SK-N-SH treated with all-trans-retinoic acid at 6 μM for 48 hours (cell line): ENCODE measurements around the gene GID8.

Source experiments
- ATAC-seq: fragments of 200-7000 bp; cut with Tn5 transposase; 3 replicates; pipeline ENCODE4 v1.9.1; 2020; ENCODE audit warnings: mild to moderate bottlenecking, moderate library complexity
- ARNTL ChIP-seq: fragments of 450-650 bp; formaldehyde crosslinking; IDR thresholded peaks from 2 replicates; pipeline ENCODE4 v1.5.0; 2020; ENCODE audit warnings: low read depth, mild to moderate bottlenecking, moderate library complexity, borderline replicate concordance
- BACH2 ChIP-seq: fragments of 250-450 bp; sonication (Bioruptor Pico); IDR thresholded peaks from 2 replicates; pipeline ENCODE4 v1.9.0; 2021; ENCODE audit warnings: mild to moderate bottlenecking, borderline replicate concordance
- CREB5 ChIP-seq: fragments of 250-450 bp; sonication (Bioruptor Pico); IDR thresholded peaks from 2 replicates; pipeline ENCODE4 v1.5.1; 2020; ENCODE audit warnings: low read depth, mild to moderate bottlenecking, moderate library complexity
- CSDC2 ChIP-seq: fragments of 250-450 bp; sonication (Bioruptor Pico); IDR thresholded peaks from 2 replicates; pipeline ENCODE4 v1.5.0; 2020; ENCODE audit warnings: mild to moderate bottlenecking, moderate library complexity
- ESRRG ChIP-seq: fragments of 250-450 bp; sonication (Bioruptor Pico); IDR thresholded peaks from 2 replicates; pipeline ENCODE4 v1.6.1; 2021; ENCODE audit warnings: mild to moderate bottlenecking
- GLIS3 ChIP-seq: fragments of 250-450 bp; sonication (Bioruptor Pico); IDR thresholded peaks from 2 replicates; pipeline ENCODE4 v1.5.0; 2020; ENCODE audit warnings: mild to moderate bottlenecking, moderate library complexity
- ISL1 ChIP-seq: fragments of 250-450 bp; sonication (Bioruptor Pico); IDR thresholded peaks from 2 replicates; pipeline ENCODE4 v2.1.2; 2022; ENCODE audit warnings: mild to moderate bottlenecking, moderate library complexity
- OSR1 ChIP-seq: fragments of 250-450 bp; sonication (Bioruptor Pico); IDR thresholded peaks from 2 replicates; pipeline ENCODE4 v1.8.0; 2022; ENCODE audit warnings: moderate library complexity, mild to moderate bottlenecking, inconsistent platforms
- PATZ1 ChIP-seq: fragments of 250-450 bp; sonication (Bioruptor Pico); IDR thresholded peaks from 2 replicates; pipeline ENCODE4 v1.8.0; 2020; ENCODE audit warnings: mild to moderate bottlenecking, moderate library complexity, borderline replicate concordance
- POU6F1 ChIP-seq: fragments of 250-450 bp; sonication (Bioruptor Pico); IDR thresholded peaks from 2 replicates; pipeline ENCODE4 v1.8.0; 2021; ENCODE audit warnings: low read depth, mild to moderate bottlenecking, moderate library complexity, borderline replicate concordance
- PPARA ChIP-seq: fragments of 250-450 bp; sonication (Bioruptor Pico); IDR thresholded peaks from 2 replicates; pipeline ENCODE4 v1.5.0; 2020; ENCODE audit warnings: mild to moderate bottlenecking, borderline replicate concordance
- RARB ChIP-seq: fragments of 250-450 bp; sonication (Bioruptor Pico); IDR thresholded peaks from 2 replicates; pipeline ENCODE4 v1.8.0; 2021; ENCODE audit warnings: mild to moderate bottlenecking, moderate library complexity
- SNAI2 ChIP-seq: fragments of 250-450 bp; sonication (Bioruptor Pico); IDR thresholded peaks from 2 replicates; pipeline ENCODE4 v1.5.0; 2020; ENCODE audit warnings: mild to moderate bottlenecking, moderate library complexity
- TCF4 ChIP-seq: fragments of 250-450 bp; sonication (Bioruptor Pico); IDR thresholded peaks from 2 replicates; pipeline ENCODE4 v1.8.0; 2021; ENCODE audit warnings: mild to moderate bottlenecking, moderate library complexity, borderline replicate concordance
- TOX ChIP-seq: fragments of 250-450 bp; sonication (Bioruptor Pico); IDR thresholded peaks from 2 replicates; pipeline ENCODE4 v1.8.0; 2021; ENCODE audit warnings: mild to moderate bottlenecking, moderate library complexity, borderline replicate concordance
- TSHZ2 ChIP-seq: fragments of 250-450 bp; sonication (Bioruptor Pico); IDR thresholded peaks from 2 replicates; pipeline ENCODE4 v1.5.0; 2020; ENCODE audit warnings: mild to moderate bottlenecking, moderate library complexity
- ZC3H10 ChIP-seq: fragments of 250-450 bp; sonication (Bioruptor Pico); IDR thresholded peaks from 2 replicates; pipeline ENCODE4 v1.5.1; 2021; ENCODE audit warnings: mild to moderate bottlenecking, moderate library complexity
- ZFP3 ChIP-seq: fragments of 250-450 bp; sonication (Bioruptor Pico); IDR thresholded peaks from 2 replicates; pipeline ENCODE4 v1.5.0; 2020; ENCODE audit warnings: mild to moderate bottlenecking, moderate library complexity
- ZFP30 ChIP-seq: fragments of 450-650 bp; formaldehyde crosslinking; IDR thresholded peaks from 2 replicates; pipeline ENCODE4 v1.5.0; 2022; ENCODE audit warnings: mild to moderate bottlenecking, moderate library complexity
- ZNF565 ChIP-seq: fragments of 450-650 bp; formaldehyde crosslinking; conservative IDR thresholded peaks from 2 replicates; pipeline ENCODE4 v1.5.0; 2020; ENCODE audit warnings: low read depth, mild to moderate bottlenecking, moderate library complexity
- ZNF70 ChIP-seq: fragments of 450-650 bp; formaldehyde crosslinking; IDR thresholded peaks from 2 replicates; pipeline ENCODE4 v1.5.0; 2020; ENCODE audit warnings: mild to moderate bottlenecking, moderate library complexity
- ZNF8 ChIP-seq: fragments of 450-650 bp; formaldehyde crosslinking; IDR thresholded peaks from 2 replicates; pipeline ENCODE4 v1.5.0; 2020; ENCODE audit warnings: mild to moderate bottlenecking, moderate library complexity

The GID8 gene

GRCh38 chr20:62978561-62978943 is 40.6 kb downstream of the GID8 start (continued):
- TF ChIP-seq ZFP3 (CRISPR knock-in tag) (no peak), TOX (CRISPR knock-in tag) (no peak), ZFP30 (CRISPR knock-in tag) (no peak)

GRCh38 chr20:62979310-62979709 is 41.4 kb downstream of the GID8 start:
- no peak for TF ChIP-seq PATZ1
- no peak for TF ChIP-seq ZNF565 (CRISPR knock-in tag)
- TF ChIP-seq BACH2 (CRISPR knock-in tag) = no peak
- TF ChIP-seq ZFP3 (CRISPR knock-in tag) = no peak
- TF ChIP-seq POU6F1 (CRISPR knock-in tag) = no peak
- no peak for TF ChIP-seq RARB (CRISPR knock-in tag)
- TF ChIP-seq SNAI2 (CRISPR knock-in tag) = no peak
- TF ChIP-seq PPARA (CRISPR knock-in tag) = no peak
- no peak for TF ChIP-seq TSHZ2 (CRISPR knock-in tag)
- TF ChIP-seq OSR1 (CRISPR knock-in tag) = no peak
- TF ChIP-seq GLIS3 (CRISPR knock-in tag) = no peak
- TF ChIP-seq, all 23 proteins: peak for 0
- no peak for ATAC-seq

- no peak; the same call in 2 of the 3 replicates for ATAC-seq
These were observed 42.0 kb downstream of the GID8 start for GRCh38 chr20:62979876-62980373.

GRCh38 chr20:62980380-62980960 is 42.5 kb downstream of the GID8 start:
- TF ChIP-seq CSDC2 (CRISPR knock-in tag) = no peak
- TF ChIP-seq GLIS3 (CRISPR knock-in tag) = no peak
- TF ChIP-seq ISL1 (CRISPR knock-in tag) = no peak
- TF ChIP-seq RARB (CRISPR knock-in tag) = no peak
- no peak for TF ChIP-seq ZFP30 (CRISPR knock-in tag)
- no peak for TF ChIP-seq PATZ1
- TF ChIP-seq TCF4 (CRISPR knock-in tag) = no peak
- TF ChIP-seq SNAI2 (CRISPR knock-in tag) = no peak
- TF ChIP-seq CREB5 = no peak
- no peak; the same call in 2 of the 3 replicates for ATAC-seq

More at GRCh38 chr20:62979876-62980373, 42.0 kb downstream of the GID8 start:
- TF ChIP-seq ZNF70 (CRISPR knock-in tag) (no peak), BACH2 (CRISPR knock-in tag) (no peak), SNAI2 (CRISPR knock-in tag) (no peak), ZNF8 (no peak), ZC3H10 (CRISPR knock-in tag) (no peak), TCF4 (CRISPR knock-in tag) (no peak), ARNTL (CRISPR knock-in tag) (no peak), ZNF565 (CRISPR knock-in tag) (no peak), CSDC2 (CRISPR knock-in tag) (no peak), ESRRG (no peak), POU6F1 (CRISPR knock-in tag) (no peak), ZFP30 (CRISPR knock-in tag) (no peak), RARB (CRISPR knock-in tag) (no peak)
